Stimulated activated naive CD8-positive, alpha-beta T cell treated with anti-CD3 and anti-CD28 coated beads, Interleukin-15, Interleukin-2, amounts not matched to agents 100 ng/mL and 50 ng/mL, for 24 hours (primary cell): Measurements from ENCODE around the gene DNAJB14.

ENCODE experiments used
- H3K27ac Mint-ChIP-seq: one replicate; pipeline ENCODE4 v1.8.0; 2021; ENCODE audit warnings: mild to moderate bottlenecking, mixed read lengths
- H3K27me3 Mint-ChIP-seq: one replicate; pipeline ENCODE4 v1.8.0; 2021; ENCODE audit warnings: mixed read lengths
- H3K36me3 Mint-ChIP-seq: one replicate; pipeline ENCODE4 v1.8.0; 2021; ENCODE audit warnings: low read depth, mixed read lengths
- H3K4me1 Mint-ChIP-seq: one replicate; pipeline ENCODE4 v1.8.0; 2021; ENCODE audit warnings: low read depth, mixed read lengths
- H3K4me3 Mint-ChIP-seq: one replicate; pipeline ENCODE4 v1.8.0; 2021; ENCODE audit warnings: mild to moderate bottlenecking, mixed read lengths
- H3K9me3 Mint-ChIP-seq: one replicate; pipeline ENCODE4 v1.8.0; 2021; ENCODE audit warnings: mixed read lengths

The DNAJB14 gene

GRCh38 chr4:99949999-99950912, 3.8 kb upstream of the DNAJB14 start, which contains the start of gene H2AZ1:
Gene H2AZ1, minus strand, starts transcription at chr4:99950275. Its CDS starts 105 bp downstream, at chr4:99950170.
- peaks cover 23% of the 10 kb centered on the region for H3K4me1 Mint-ChIP-seq
- no peaks in the 10 kb centered on the region for H3K9me3 Mint-ChIP-seq
- no peak within 1 kb of the TSS for H3K4me3 Mint-ChIP-seq
- H3K36me3 Mint-ChIP-seq = peaks cover 23% of the 10 kb centered on the region
- no peak within 1 kb of the TSS for H3K27ac Mint-ChIP-seq
- H3K27me3 Mint-ChIP-seq = no peaks in the 10 kb centered on the region

- Mint-ChIP-seq H3K27me3 (no peaks in the 10 kb centered on the region), H3K36me3 (peaks cover 29% of the 10 kb centered on the region), H3K27ac (no peak overlapping the region), H3K9me3 (no peaks in the 10 kb centered on the region), H3K4me1 (peaks cover 32% of the 10 kb centered on the region), H3K4me3 (no peak overlapping the region)
Observed at GRCh38 chr4:99949034-99949998, 2.9 kb upstream of the DNAJB14 start.

- Mint-ChIP-seq H3K4me1 (peaks cover 50% of the 10 kb centered on the region), H3K36me3 (peaks cover 46% of the 10 kb centered on the region), H3K27ac (peak overlapping the region; percentile 94), H3K4me3 (no peak overlapping the region), H3K9me3 (no peaks in the 10 kb centered on the region), H3K27me3 (no peaks in the 10 kb centered on the region)
Observed at GRCh38 chr4:99947608-99948007, 1.2 kb upstream of the DNAJB14 start.

- Mint-ChIP-seq H3K27ac (peak overlapping the region; percentile 94), H3K36me3 (peaks cover 50% of the 10 kb centered on the region), H3K4me1 (peaks cover 51% of the 10 kb centered on the region), H3K9me3 (no peaks in the 10 kb centered on the region), H3K27me3 (no peaks in the 10 kb centered on the region), H3K4me3 (no peak overlapping the region)
Observed at GRCh38 chr4:99947190-99947578, 766 bp upstream of the DNAJB14 start.

- peak overlapping the region; percentile 97 for H3K27ac Mint-ChIP-seq
- H3K4me1 Mint-ChIP-seq = peaks cover 59% of the 10 kb centered on the region
- H3K4me3 Mint-ChIP-seq = peak overlapping the region; percentile 99
- H3K27me3 Mint-ChIP-seq = no peaks in the 10 kb centered on the region
- H3K9me3 Mint-ChIP-seq = peaks cover 5% of the 10 kb centered on the region
- peaks cover 62% of the 10 kb centered on the region for H3K36me3 Mint-ChIP-seq
Observed at GRCh38 chr4:99945718-99946355, 581 bp downstream of the DNAJB14 start.

GRCh38 chr4:99943904-99944437, 2.4 kb downstream of the DNAJB14 start:
- peaks cover 62% of the 10 kb centered on the region for H3K36me3 Mint-ChIP-seq
- peak overlapping the region; percentile 99 for H3K4me3 Mint-ChIP-seq
- peaks cover 64% of the 10 kb centered on the region for H3K4me1 Mint-ChIP-seq
- peak overlapping the region; percentile 72 for H3K27ac Mint-ChIP-seq
- H3K9me3 Mint-ChIP-seq = peaks cover 5% of the 10 kb centered on the region
- no peaks in the 10 kb centered on the region for H3K27me3 Mint-ChIP-seq

- H3K27ac Mint-ChIP-seq = no peak overlapping the region
- H3K36me3 Mint-ChIP-seq = peaks cover 58% of the 10 kb centered on the region
- H3K4me3 Mint-ChIP-seq = no peak overlapping the region
- peaks cover 37% of the 10 kb centered on the region for H3K4me1 Mint-ChIP-seq
- H3K9me3 Mint-ChIP-seq = peaks cover 5% of the 10 kb centered on the region
- H3K27me3 Mint-ChIP-seq = no peaks in the 10 kb centered on the region
Observed at GRCh38 chr4:99938243-99938753, 8.1 kb downstream of the DNAJB14 start.

- no peaks in the 10 kb centered on the region for H3K9me3 Mint-ChIP-seq
- no peak overlapping the region for H3K4me3 Mint-ChIP-seq
- H3K36me3 Mint-ChIP-seq = peaks cover 45% of the 10 kb centered on the region
Observed at GRCh38 chr4:99934891-99935290, 11.5 kb downstream of the DNAJB14 start.

GRCh38 chr4:99927566-99927965, 18.9 kb downstream of the DNAJB14 start:
- Mint-ChIP-seq H3K36me3 (peaks cover 34% of the 10 kb centered on the region), H3K27ac (no peak overlapping the region), H3K4me1 (peaks cover 26% of the 10 kb centered on the region), H3K27me3 (no peaks in the 10 kb centered on the region), H3K9me3 (no peaks in the 10 kb centered on the region), H3K4me3 (no peak overlapping the region)

More at GRCh38 chr4:99934891-99935290, 11.5 kb downstream of the DNAJB14 start:
- Mint-ChIP-seq H3K4me1 (peaks cover 44% of the 10 kb centered on the region), H3K27ac (no peak overlapping the region), H3K27me3 (no peaks in the 10 kb centered on the region)

GRCh38 chr4:99921174-99921573, 25.2 kb downstream of the DNAJB14 start:
- Mint-ChIP-seq H3K4me1 (peaks cover 13% of the 10 kb centered on the region), H3K27ac (no peak overlapping the region)

GRCh38 chr4:99918656-99919055, 27.8 kb downstream of the DNAJB14 start:
- peaks cover 66% of the 10 kb centered on the region for H3K36me3 Mint-ChIP-seq
- no peak overlapping the region for H3K4me3 Mint-ChIP-seq
- no peaks in the 10 kb centered on the region for H3K27me3 Mint-ChIP-seq
- peaks cover 8% of the 10 kb centered on the region for H3K9me3 Mint-ChIP-seq
- no peak overlapping the region for H3K27ac Mint-ChIP-seq
- peaks cover 10% of the 10 kb centered on the region for H3K4me1 Mint-ChIP-seq

More at GRCh38 chr4:99921174-99921573, 25.2 kb downstream of the DNAJB14 start:
- H3K9me3 Mint-ChIP-seq = peaks cover 8% of the 10 kb centered on the region
- peaks cover 57% of the 10 kb centered on the region for H3K36me3 Mint-ChIP-seq
- no peak overlapping the region for H3K4me3 Mint-ChIP-seq
- H3K27me3 Mint-ChIP-seq = no peaks in the 10 kb centered on the region

GRCh38 chr4:99917575-99917974, 28.8 kb downstream of the DNAJB14 start:
- Mint-ChIP-seq H3K4me3 (no peak overlapping the region), H3K36me3 (peaks cover 73% of the 10 kb centered on the region), H3K9me3 (peaks cover 8% of the 10 kb centered on the region), H3K4me1 (peaks cover 10% of the 10 kb centered on the region), H3K27ac (no peak overlapping the region), H3K27me3 (no peaks in the 10 kb centered on the region)

GRCh38 chr4:99915449-99915848, 31.0 kb downstream of the DNAJB14 start:
- Mint-ChIP-seq H3K4me3 (no peak overlapping the region), H3K9me3 (peaks cover 8% of the 10 kb centered on the region), H3K27ac (no peak overlapping the region), H3K27me3 (no peaks in the 10 kb centered on the region), H3K36me3 (peaks cover 65% of the 10 kb centered on the region), H3K4me1 (peaks cover 4% of the 10 kb centered on the region)

GRCh38 chr4:99894998-99895397, 51.4 kb downstream of the DNAJB14 start:
- Mint-ChIP-seq H3K4me3 (peak overlapping the region; percentile 96), H3K4me1 (peaks cover 44% of the 10 kb centered on the region), H3K9me3 (no peaks in the 10 kb centered on the region), H3K27ac (no peak overlapping the region), H3K36me3 (peaks cover 22% of the 10 kb centered on the region), H3K27me3 (no peaks in the 10 kb centered on the region)
